ENCODE data around the gene CCNJL. TPM values are rescaled to one million over a fixed set of nuclear protein-coding genes. Genes with fewer than 3 reads are reported as not detected.
A peak's percentile ranks its signal among the peaks of the same experiment; 100 is the strongest.

CCNJL gene
- total RNA-seq, 4 donors from 2014 or later: under 0.01 to 5.8 (median 2.6) TPM; not detected in 1

- intact Hi-C loops (cut with DNase I; ENCODE audit: low total_unique reads): no loop called here
- Histone ChIP-seq H3K9me3 (no peaks in the 10 kb centered on the region), H3K27ac (no peak overlapping the region), H3K36me3 (no peaks in the 10 kb centered on the region), H3K27me3 (no peaks in the 10 kb centered on the region), H3K4me3 (no peak overlapping the region), H3K4me1 (peaks cover 0 to 9% of the 10 kb centered on the region in 2 donors)
- no peak for TF ChIP-seq CTCF (IDR thresholded peaks at IDR 0.05)
- no peak for TF ChIP-seq POLR2A (IDR thresholded peaks at IDR 0.05)
- DNase-seq: no peak
Observed at GRCh38 chr5:160359242-160359641, 46.9 kb upstream of the CCNJL start.

- Histone ChIP-seq H3K4me1 (peaks cover 0 to 9% of the 10 kb centered on the region in 2 donors), H3K27me3 (no peaks in the 10 kb centered on the region), H3K27ac (peak overlapping the region; percentile 80 to 87), H3K4me3 (no peak overlapping the region), H3K9me3 (no peaks in the 10 kb centered on the region), H3K36me3 (no peaks in the 10 kb centered on the region)
- TF ChIP-seq CTCF (IDR thresholded peaks at IDR 0.05) (no peak), POLR2A (IDR thresholded peaks at IDR 0.05) (no peak)
- intact Hi-C loops (cut with DNase I; ENCODE audit: low total_unique reads): no loop called here
- peak; percentile 29 to 48 for DNase-seq
Observed at GRCh38 chr5:160357861-160358411, 45.6 kb upstream of the CCNJL start.

GRCh38 chr5:160357394-160357793 is 45.0 kb upstream of the CCNJL start:
- Histone ChIP-seq H3K27me3 (no peaks in the 10 kb centered on the region), H3K4me3 (no peak overlapping the region), H3K9me3 (no peaks in the 10 kb centered on the region), H3K4me1 (peaks cover 0 to 9% of the 10 kb centered on the region in 2 donors), H3K36me3 (no peaks in the 10 kb centered on the region), H3K27ac (peak overlapping the region; percentile 80 to 87)
- intact Hi-C loops (cut with DNase I; ENCODE audit: low total_unique reads): no loop called here
- TF ChIP-seq POLR2A (IDR thresholded peaks at IDR 0.05): no peak
- no peak for TF ChIP-seq CTCF (IDR thresholded peaks at IDR 0.05)
- no peak for DNase-seq

GRCh38 chr5:160356550-160357347 is 44.4 kb upstream of the CCNJL start:
- peaks cover 0 to 9% of the 10 kb centered on the region in 2 donors for H3K4me1 ChIP-seq
- H3K9me3 ChIP-seq: no peaks in the 10 kb centered on the region
- no peak for DNase-seq
- intact Hi-C loops (cut with DNase I; ENCODE audit: low total_unique reads): no loop called here
- H3K36me3 ChIP-seq: no peaks in the 10 kb centered on the region
- TF ChIP-seq POLR2A (IDR thresholded peaks at IDR 0.05): no peak
- no peak for TF ChIP-seq CTCF (IDR thresholded peaks at IDR 0.05)
- no peak overlapping the region for H3K4me3 ChIP-seq
- peak overlapping the region; percentile 80 to 87 for H3K27ac ChIP-seq
- no peaks in the 10 kb centered on the region for H3K27me3 ChIP-seq

- H3K4me3 ChIP-seq: no peak overlapping the region
- no peaks in the 10 kb centered on the region for H3K27me3 ChIP-seq
- no peak for DNase-seq
- no peak overlapping the region for H3K27ac ChIP-seq
- TF ChIP-seq CTCF (IDR thresholded peaks at IDR 0.05) (no peak), POLR2A (IDR thresholded peaks at IDR 0.05) (no peak)
- H3K9me3 ChIP-seq: no peaks in the 10 kb centered on the region
- H3K36me3 ChIP-seq: no peaks in the 10 kb centered on the region
- peaks cover 0 to 9% of the 10 kb centered on the region in 2 donors for H3K4me1 ChIP-seq
- intact Hi-C loops (cut with DNase I; ENCODE audit: low total_unique reads): no loop called here
Observed at GRCh38 chr5:160354666-160355065, 42.3 kb upstream of the CCNJL start.

Measured in uterus (tissue), 4 donors.